CD4-positive, alpha-beta T cell treated with Interleukin-4 for 1 hour (primary cell): ENCODE results near the gene MAP2.
"Not testable (repeated sequence)": the region's sequence is repeated elsewhere in the genome, so short reads cannot be mapped to it uniquely, and the experiment has no call there.

Source experiments
- DNase-seq, 2 donors: peaks; one replicate each; pipeline ENCODE4 v3.0.0-alpha.2; 2020 to 2022

MAP2 gene

GRCh38 chr2:209536363-209536762 lies 112.5 kb downstream of the MAP2 start:
- DNase-seq, result no peak

DNA sequence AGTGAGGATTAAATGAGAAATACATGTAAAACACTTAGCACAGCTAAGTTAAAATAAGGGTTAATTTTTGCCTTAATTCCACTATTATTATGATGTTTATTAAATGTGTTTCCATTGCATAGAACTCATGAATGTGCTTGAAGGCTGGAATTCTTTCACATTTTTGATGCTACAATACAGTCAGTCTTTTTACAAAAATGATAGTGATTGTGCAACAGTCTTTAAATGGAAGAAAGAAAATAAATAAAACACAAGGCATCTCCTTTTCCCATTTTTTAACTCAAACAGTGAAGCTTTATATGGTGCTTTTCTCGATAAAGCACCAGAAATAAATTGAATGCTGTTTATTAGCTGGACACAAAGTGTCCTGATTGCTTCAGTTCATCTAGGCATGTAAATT lies 123.9 kb downstream of the MAP2 start:
- no peak for DNase-seq

DNA sequence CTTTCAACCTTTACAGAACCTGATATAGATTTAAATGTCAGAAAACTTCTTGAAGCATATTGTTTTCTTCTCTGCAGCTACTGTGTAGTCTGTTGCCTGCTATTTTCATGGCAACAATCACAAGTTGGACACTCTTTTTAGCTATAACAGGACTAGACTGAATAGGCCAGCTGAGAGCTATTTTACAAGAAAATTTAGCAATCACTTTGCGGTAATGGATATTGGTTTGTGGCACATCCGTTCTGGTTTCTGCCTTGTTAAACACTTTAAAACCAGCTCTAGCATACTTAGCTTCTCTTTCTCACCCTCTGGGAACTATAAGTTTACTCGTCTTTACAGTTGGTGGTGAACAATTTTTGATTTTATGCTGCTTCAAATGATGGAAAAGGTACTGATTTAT lies 125.7 kb downstream of the MAP2 start:
- no peak for DNase-seq

DNA sequence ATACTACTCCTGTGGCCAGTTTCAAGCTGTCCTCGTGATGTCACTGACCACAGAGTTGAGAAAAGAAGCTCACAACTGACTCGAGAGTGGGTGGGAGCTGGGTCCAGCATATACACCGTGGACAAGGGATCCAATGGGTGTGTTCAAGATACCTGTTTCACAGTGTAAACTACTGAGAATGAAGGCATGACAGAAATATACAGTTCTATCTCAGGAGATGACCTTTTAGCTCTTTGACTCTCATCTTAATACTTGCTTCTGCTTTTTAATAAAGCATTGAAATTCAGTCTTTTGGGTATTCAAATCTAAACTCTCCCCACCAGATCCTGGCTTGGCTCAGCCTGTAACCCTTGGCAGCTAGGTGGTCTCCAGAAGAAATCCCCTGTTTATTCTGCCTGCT lies 130.1 kb downstream of the MAP2 start:
- DNase-seq, result no peak

DNA sequence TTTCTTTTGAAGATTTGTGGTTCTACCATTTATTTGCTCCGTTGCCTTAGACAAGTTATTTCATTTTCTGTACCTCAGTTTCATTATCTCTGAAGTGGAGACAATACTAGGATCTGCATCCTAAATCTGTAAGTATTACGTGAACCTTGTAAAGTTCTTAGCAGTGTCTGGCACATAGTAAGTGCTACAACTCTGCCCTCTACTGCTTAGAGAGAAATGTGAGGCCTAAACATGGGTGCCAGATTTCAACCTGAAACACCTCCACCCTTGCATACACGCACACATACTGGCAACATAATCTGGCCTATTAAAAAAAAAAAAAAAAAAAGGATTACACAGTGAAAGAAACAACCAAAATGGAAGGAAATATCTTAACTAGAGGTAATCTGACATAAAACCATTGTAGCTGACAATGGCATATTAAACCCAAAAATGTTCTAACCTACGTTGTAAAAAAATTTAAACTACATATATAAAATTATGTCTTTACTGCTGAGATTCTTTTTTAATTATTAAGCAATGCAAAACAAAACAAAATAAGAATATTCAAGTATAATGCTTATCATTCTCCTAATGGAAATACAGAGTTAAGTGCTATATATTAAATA lies 132.6 kb downstream of the MAP2 start:
- no peak for DNase-seq

DNA sequence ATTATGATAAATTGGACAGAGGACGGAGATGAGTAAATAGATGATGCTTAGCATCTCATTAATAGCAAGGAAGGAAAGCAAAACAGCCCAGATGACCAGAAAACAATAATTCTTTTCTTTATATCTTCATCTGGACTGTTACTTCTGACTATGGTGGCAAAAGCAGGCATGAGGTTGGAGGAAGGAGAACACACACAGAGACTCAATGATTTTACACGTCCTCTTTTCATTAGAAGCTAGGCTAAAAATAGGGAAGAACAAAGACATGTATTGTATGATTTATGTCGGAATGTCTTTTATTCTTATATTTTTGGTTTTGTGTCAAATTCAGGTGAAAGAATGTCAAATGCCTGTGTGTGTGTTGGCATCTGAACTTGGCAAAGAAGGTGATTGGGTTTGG lies 137.1 kb downstream of the MAP2 start:
- DNase-seq, result no peak

- no peak for DNase-seq
These were observed 139.6 kb downstream of the MAP2 start for GRCh38 chr2:209563453-209563852.

DNA sequence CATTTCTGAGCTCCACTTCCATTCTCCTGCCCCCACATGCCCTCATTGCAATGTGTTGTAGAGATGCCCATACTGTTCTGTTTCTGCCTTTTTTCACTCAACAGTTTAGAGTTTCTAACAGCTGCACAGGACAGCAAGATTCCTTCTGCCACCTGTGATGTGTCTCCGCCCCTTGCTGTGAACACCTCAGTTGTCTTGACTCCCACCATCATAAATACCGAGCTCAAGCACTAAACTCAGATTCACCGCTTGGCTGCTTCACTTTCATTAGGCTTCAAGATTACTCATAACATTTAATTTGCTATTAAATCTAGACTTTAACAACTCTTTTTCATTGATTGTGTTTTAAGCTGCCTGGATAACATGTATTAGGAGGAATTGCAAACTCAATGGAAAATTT lies 141.0 kb downstream of the MAP2 start:
- no peak for DNase-seq

DNA sequence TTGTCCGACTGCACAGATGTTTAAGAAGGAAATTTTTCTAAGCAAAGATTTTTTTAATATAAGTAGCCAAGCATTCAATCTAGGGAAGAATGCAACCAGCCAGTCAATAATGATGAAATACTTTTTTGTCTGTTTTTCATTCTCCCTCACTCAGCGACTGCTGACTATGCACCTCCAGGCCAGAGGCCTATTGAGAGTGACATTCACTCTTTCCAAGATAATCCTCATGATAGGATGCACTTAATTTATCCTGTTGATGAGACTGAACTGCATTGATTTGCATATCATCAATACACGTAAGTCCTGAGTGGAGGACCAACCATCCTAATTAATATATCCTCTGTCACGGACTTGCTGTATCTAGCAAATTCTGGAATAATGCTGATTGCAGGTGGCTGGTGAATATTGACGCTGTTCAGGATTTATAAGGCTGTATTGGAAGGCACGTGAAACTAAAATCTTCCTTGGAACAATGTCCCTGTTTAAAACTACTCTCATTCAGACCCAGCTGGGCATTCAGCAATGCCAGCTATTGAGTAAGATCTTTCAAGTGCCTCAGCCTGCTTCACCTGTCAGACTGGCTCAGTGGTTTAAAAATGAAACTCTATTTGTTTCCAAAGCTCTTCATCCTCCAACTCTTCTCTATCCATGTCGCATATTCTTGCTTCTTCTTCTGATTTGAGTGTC lies 142.2 kb downstream of the MAP2 start:
- no peak for DNase-seq

DNA sequence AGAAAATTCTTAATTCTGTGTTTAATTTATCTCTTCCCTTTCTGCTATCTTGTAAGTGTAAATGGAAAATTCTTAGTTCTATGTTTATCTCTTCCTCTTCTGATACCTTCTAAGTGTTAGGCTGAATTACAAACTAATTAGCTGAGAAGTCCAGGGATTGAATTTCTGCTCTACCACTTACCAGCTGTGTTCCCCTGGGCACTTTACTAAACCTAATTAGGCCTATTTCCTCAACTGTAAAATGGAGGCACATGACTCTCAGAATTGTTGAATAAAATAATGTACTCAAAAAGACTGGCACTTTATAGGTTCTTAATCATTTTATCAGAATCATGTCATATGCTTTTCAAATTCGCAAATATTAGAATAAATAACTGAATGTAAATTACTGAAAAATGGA lies 146.3 kb downstream of the MAP2 start:
- no peak for DNase-seq

- DNase-seq, result no peak
These were observed 150.7 kb downstream of the MAP2 start for GRCh38 chr2:209574515-209574914.

DNA sequence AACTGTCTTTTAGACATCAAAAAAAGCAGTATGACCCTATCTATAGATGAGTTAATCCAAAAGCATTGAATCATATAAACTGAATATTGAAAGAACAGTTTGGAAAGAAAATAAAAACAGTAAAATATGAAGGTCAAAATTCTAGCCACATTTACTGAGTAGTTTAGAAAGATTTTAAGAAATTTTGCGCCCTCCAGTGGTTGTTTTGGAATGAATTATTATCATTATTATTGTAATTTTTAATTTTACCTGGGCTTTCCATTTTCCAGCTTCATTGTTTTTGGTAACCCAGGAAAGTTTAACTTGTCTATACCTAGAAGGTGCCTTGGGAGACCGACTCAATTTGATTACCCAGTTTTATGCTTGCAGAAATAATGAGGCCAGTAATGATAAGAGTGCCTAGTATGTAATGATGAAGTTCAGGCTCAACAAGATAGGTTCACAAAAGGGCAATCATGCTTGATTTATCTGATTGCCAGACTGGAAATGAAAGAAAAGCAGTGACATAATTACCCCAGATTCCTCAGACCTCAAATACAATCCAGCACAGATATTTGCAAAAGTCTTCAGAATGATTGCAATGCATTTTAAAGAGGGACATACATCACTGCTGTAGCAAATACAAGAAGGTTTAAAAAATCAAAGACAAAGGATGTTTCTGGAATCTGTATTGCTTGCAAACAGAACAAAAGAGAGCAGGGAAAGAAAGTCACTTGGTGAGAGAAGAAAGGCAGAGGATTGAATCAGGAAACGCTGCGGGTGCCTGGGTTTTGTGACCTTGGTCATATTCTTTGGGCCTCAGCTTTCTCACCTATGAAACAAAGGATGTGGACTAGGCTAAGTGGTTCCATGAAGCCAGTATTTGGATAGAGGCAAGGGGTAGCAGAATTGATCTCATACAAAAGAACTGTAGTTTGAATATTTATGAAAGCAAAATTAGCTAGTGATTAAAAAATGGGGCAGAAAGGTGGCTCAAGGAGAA lies 153.8 kb downstream of the MAP2 start:
- DNase-seq, result no peak

DNA sequence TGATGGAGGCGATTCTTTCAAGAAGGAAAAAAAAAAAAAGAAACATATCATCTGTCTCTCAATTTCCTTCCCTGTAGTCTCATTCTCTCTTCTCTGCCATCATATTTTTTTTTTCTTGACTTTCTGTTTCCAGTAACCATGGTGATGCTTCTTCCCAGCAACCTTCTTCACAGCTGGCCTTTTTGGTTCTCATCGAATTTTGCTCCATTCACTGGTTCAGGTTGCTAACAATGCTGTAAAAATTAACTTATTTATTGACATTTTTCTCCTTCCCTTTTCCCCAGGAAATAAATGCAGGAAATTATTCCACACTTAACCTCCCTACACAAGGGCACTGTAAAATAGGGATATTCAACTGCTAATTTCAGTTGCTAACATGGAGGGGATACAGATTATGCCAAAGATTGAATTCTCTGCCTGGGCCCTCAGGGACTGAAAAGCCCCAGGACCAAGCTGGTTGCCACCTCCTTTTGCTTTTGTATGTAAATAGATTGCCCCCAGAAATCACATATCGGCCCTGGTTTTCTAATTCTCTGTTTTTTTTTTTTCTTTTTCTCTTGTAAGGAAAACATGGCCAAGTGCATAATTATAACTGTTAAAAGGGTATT lies 154.7 kb downstream of the MAP2 start:
- no peak for DNase-seq

DNA sequence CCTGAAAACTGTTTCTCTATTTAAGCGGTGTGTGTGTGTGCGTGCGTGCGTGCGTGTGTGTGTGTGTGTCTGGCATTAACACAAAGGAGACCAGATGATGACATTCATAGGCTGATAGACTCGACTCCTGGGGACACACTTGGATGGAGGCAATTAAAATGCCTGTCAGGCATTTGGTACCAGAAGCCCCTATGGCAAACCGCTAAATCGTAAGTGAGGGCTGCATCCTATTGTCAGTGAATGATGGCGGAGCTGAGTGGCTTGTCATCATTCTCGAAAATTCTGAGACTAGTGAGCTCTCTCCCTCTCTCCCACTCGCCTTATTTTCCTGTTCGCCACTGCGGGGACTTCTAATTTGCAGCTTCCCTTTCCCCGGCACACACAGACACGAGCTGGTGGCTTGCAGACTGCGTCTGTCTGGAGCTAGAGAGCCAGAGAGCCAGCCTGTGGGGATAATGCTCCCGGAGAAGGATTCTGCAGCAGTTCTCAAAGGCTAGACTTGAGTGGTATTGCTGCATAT lies 155.4 kb downstream of the MAP2 start:
- no peak for DNase-seq

DNA sequence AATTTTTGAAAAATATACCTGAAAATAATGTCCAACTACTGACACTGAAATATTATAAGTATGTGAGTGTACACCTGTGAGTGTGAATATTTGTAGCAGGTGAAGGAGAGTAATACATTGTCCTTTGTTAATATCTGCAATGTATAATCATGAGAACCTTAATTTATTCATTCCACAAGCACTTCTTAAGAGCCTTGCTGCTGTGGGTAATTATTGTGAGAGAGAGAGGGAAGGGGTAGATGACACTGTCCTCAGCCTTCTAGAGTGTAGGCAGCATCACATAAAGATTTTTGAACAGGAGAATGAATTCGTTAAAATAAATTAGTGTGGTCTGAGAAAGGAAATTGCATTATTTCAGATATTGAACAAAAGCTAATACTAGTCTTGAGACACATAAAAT lies 157.2 kb downstream of the MAP2 start:
- DNase-seq, result no peak

- no peak for DNase-seq
These were observed 158.4 kb downstream of the MAP2 start for GRCh38 chr2:209582281-209582680.

DNA sequence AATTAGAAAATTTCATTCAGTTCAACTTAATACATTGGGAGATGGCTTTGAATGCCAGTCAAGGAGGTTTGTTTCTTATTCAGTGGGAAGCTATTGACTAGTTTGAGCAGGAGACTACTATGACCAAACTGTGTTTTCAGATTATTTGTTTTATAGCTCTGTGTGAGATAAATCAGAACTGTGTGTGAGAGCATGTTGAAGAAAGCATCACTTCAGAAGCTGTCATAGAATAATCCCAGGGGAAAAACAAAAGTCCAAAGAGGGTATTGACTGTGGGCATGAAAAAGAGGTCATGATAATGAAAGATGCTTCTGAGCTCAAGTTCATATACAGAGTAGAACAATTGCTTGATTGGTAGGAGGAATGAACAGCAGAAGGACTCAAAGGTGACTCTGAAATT lies 160.6 kb downstream of the MAP2 start:
- no peak for DNase-seq

DNA sequence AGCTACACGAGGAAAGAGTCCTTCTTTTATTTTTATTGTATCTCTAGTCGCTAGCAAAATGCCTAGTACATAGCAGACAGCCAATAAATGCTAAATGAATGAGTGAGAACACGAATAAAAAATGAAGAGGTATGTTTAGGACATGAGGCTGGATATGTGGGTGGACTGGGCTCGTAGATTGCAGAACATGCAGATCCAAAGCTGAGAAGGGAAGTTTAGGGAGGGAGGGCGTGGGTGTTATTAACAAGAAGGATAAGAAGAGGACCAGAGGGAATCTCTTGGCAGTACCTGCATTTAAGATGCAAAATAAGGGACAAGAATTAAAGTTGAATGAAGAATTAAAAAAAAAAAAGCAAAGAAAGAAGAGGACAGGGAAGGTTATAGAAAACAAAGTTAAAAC lies 161.1 kb downstream of the MAP2 start:
- DNase-seq, result no peak

DNA sequence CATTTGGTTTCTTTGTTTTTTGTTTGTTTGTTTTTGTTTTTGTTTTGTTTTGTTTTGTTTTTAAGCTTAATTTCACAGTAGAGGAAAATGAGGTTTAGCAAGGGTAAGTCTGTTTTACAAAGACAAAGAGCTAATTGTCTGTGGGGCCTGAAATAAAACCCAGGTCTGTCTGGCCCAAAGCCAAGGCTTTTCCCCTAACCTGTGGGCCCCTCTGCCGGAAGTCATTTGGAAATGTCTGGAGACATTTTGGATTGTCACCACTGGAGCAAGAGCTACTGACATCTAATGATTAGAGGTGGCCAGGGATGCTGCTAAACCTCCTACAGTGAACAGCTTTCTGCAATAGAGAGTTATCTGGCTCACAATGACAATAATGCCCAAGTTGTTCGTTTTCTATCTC lies 167.2 kb downstream of the MAP2 start:
- no peak for DNase-seq

- DNase-seq, result no peak
These were observed 168.3 kb downstream of the MAP2 start for GRCh38 chr2:209592106-209592505.

DNA sequence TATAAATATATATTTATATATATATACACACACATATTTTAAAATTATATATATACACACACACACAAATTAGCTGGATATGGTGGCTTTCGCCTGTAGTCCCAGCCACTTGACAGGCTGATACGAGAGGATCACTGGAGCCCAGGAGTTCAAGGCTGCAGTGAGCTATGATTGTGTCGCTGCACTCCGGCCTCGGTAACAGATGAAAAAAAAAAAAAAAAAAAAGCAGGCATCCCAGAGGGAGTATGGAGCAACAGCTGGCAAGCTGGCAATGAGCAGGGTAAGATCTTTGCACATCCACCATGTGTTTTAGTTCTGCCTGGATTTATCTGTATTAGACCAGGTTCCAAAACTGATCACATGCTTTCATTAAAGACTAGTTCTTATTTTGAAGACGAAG lies 170.1 kb downstream of the MAP2 start:
- no peak for DNase-seq

DNA sequence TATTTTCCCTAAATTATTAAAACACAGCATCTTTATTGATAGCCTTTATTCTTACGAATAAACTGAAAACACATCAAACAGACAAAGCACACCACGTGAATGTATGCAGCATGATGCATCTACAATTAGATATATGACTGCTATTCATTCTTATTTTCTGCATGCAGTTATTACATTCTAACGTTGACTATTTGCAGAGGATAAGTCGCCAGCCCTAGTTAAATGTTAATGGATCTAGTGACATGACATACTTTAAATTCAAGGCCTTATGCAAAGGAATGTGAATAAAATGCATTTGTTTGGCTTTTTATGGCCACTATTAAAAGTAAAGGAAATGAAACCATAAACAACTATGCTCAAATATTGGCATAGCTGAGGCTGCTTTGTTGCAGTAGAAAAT lies 172.4 kb downstream of the MAP2 start:
- DNase-seq, result no peak

GRCh38 chr2:209598227-209598626 lies 174.4 kb downstream of the MAP2 start:
- DNase-seq, result not testable (repeated sequence)
